Motor neuron (in vitro differentiated cells): ENCODE data around the gene ZCCHC2. TPM values are rescaled to one million over a fixed set of nuclear protein-coding genes. Genes with fewer than 3 reads are reported as not detected.

Source experiments
- ATAC-seq, 8 experiments: fragments of 200-7000 bp; cut with Tn5 transposase; replicated peaks in 6 of 8; 2 replicates each; pipeline ENCODE4 v1.8.0; 2021; ENCODE audit warnings: mild to moderate bottlenecking in 8 of 8, moderate library complexity in 8 of 8
- H3K27ac ChIP-seq, 2 donors: fragments of 250-450 bp; sonication (Bioruptor Pico); 2 replicates each; pipeline ENCODE4 v1.9.0; 2021; ENCODE audit warnings: antibody characterized with exemption in 2 of 2, mild to moderate bottlenecking in 2 of 2, moderate library complexity in 1 of 2
- H3K4me1 ChIP-seq, 2 donors: fragments of 250-450 bp; sonication (Bioruptor Pico); replicated peaks in 1 of 2; 2 replicates each; pipeline ENCODE4 v1.6.1; 2021; ENCODE audit warnings: antibody characterized with exemption in 2 of 2, mild to moderate bottlenecking in 2 of 2, moderate library complexity in 1 of 2
- H3K4me3 ChIP-seq, 5 donors: fragments of 250-450 bp; sonication (Bioruptor Pico); 2 replicates each; pipeline ENCODE4 v1.9.0; 2021; ENCODE audit warnings: antibody characterized with exemption in 5 of 5, mild to moderate bottlenecking in 5 of 5, moderate library complexity in 4 of 5
- WGBS, 10 experiments: fragments of 450-650 bp; shearing (Covaris generic); methylation state at CpG; one replicate each; pipeline ENCODE4 v1.0.0; 2022; 5-methylcytosine and 5-hydroxymethylcytosine counted together
- in situ Hi-C, 9 experiments: fragments of 400-800 bp; cut with MboI; loops; one replicate each; pipeline ENCODE4 v1.15.0; 2021; ENCODE audit warnings: low sequenced_read_pairs in 9 of 9, low pct_unique_long_range_greater_than_20kb in 2 of 9; ENCODE audit not compliant: unreplicated experiment in 9 of 9
- total RNA-seq, 8 experiments: library from RNA; unstranded; fragments of 300-600 nt; gene quantifications; 2 replicates each; pipeline versions ENCODE4 v1.2.3 to v1.2.4, GENCODE V29; 2022

The ZCCHC2 gene
- total RNA-seq: 10 to 100 TPM in 7 of 8 experiments, 1 to 10 TPM in 1; 6.0 to 18.2 (median 12.0) TPM

DNA sequence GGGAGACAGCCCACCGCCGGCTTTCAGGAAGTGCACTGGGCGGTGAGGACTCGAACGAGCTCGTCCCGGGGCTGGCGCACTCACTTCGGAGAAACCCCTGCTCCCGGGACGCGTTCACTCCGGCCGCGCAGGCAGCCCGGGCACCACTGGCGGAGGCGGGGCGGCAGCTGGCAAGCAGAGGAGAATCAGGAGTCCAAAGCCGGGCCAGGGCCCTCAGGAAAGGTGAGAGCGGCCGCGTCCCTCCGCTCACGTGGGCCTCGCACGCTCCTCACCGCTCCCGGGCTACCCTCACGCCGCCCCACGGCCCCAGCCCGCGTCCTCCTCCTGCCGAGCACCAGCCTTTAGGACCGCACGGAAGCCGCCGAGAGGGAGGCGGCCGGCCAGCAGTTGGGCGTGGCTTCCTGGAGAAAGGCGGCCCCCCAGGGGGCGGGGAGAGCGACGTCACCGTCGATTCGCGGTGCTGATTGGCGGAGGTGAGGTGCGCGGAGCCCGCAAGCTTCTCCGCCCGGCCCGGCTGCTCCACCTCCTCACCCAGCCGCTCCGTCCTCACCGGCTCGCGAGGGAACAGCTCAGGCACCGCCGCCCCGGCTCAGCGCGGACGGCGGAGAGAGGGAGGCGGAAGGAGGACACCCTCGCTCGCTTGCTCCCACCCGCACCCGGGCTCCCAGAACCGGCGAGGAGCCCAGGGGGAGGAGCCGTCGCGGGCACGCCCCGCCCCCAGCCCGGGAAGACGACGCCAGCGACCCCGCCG, at the start of gene ZCCHC2:
Gene ZCCHC2 (plus strand): TSS at position 522 of the 751 bp plus-strand sequence. CDS start 400 bp downstream, outside the sequence.
- in situ Hi-C loops: no loop called here
- 1% methylated on average over 13 of the region's 87 CpGs; no CpG with 5 or more reads in 9 of the 10 experiments for WGBS, 10 experiments
- H3K4me1 ChIP-seq: peaks cover 0 to 2% of the 10 kb centered on the region in 2 donors
- peak within 1 kb of the TSS; percentile 54 to 92 (median 73) for H3K4me3 ChIP-seq
- H3K27ac ChIP-seq: peak within 1 kb of the TSS; percentile 82 to 86
- ATAC-seq: peak; percentile 69 to 87 (median 83)

- H3K4me1 ChIP-seq: no peaks in the 10 kb centered on the region
- in situ Hi-C loops: no loop called here
- no peak for ATAC-seq
- no peak overlapping the region for H3K27ac ChIP-seq
- H3K4me3 ChIP-seq: no peak overlapping the region
- 0 to 100% (median 83%) methylated on average over 1 of the region's 1 CpG for WGBS, 10 experiments
Observed at GRCh38 chr18:62479574-62479973, 43.3 kb upstream of the ZCCHC2 start.

DNA sequence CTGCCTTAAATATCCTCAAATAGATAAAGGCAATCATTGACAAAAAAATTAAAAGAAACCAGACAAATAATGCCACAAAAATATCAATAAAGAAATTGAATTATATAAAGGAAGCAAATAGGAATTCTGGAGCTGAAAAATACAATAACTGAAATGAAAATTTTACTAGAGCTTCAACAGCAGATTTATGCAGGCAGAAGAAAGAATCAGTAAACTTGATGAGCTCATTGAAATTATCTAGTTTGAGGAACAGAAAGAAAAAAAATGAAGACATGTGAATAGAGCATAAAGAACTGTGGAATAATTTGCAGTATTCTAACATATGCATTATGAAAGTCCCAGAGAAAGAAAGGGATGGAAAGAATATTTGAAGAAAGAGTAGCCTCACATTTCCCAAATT, 41.9 kb upstream of the ZCCHC2 start:
- in situ Hi-C loops: no loop called here
- no peak overlapping the region for H3K27ac ChIP-seq
- H3K4me3 ChIP-seq: no peak overlapping the region
- ATAC-seq: no peak
- H3K4me1 ChIP-seq: peaks cover 0 to 5% of the 10 kb centered on the region in 2 donors

DNA sequence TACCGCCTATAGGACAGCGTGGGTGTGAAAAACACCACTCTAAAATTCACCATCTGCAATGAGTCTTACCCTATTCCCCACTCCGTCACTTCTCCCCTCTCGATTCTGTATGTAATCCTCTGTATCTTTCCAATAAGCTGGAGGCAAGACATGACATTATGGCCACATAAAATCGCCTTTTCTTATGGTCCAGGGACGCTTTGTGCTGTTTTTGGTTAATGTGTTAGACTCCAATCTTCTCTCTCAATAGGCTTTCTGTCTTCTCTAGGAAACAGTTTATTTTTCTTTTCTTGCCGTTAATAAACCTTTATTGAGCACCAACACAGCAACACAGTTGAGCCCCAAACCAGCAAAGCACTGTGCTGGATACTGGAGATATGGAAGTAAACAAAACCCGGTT, 37.9 kb upstream of the ZCCHC2 start:
- no peak for ATAC-seq
- WGBS, 10 experiments: 48 to 78% (median 69%) methylated on average over 4 to 8 of the region's 8 CpGs; no CpG with 5 or more reads in 1 of the 10 experiments
- in situ Hi-C loops: no loop called here
- Histone ChIP-seq H3K4me3 (no peak overlapping the region), H3K4me1 (peaks cover 0 to 5% of the 10 kb centered on the region in 2 donors), H3K27ac (no peak overlapping the region)

GRCh38 chr18:62485684-62486083, 37.1 kb upstream of the ZCCHC2 start:
- H3K4me3 ChIP-seq: no peak overlapping the region
- ATAC-seq: peak; percentile 68 to 100 (median 94)
- WGBS, 10 experiments: 18 to 35% (median 24%) methylated on average over 3 to 9 of the region's 9 CpGs

GRCh38 chr18:62486290-62486964, 36.4 kb upstream of the ZCCHC2 start:
- peak in 3 of 8 experiments; percentile 17 to 30 (median 26) for ATAC-seq
- in situ Hi-C loops: no loop called here
- 64 to 100% (median 87%) methylated on average over 1 to 3 of the region's 4 CpGs; no CpG with 5 or more reads in 1 of the 10 experiments for WGBS, 10 experiments
- Histone ChIP-seq H3K4me1 (peaks cover 0 to 5% of the 10 kb centered on the region in 2 donors), H3K4me3 (no peak overlapping the region), H3K27ac (no peak overlapping the region)

More at GRCh38 chr18:62485684-62486083, 37.1 kb upstream of the ZCCHC2 start:
- Histone ChIP-seq H3K4me1 (peaks cover 0 to 5% of the 10 kb centered on the region in 2 donors), H3K27ac (no peak overlapping the region)
- in situ Hi-C loops: no loop called here

DNA sequence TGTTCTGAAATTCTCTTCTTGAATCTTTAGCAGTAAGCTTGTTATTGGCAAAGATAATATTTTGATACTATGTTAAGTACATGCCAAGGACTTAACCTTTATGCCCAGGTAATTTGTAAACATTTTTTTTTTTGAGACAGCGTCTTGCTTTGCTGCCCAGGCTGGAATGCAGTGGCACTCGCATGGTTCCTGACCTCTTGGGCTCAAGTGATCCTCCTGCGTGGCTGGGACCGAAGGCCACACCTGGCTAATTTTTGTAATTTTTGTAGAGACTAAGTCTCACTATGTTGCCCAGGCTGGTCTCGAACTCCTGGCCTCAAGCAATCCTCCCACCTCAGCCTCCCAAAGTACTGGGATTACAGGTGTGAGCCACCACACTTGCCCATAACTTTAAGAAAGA, 35.7 kb upstream of the ZCCHC2 start:
- ATAC-seq: no peak

DNA sequence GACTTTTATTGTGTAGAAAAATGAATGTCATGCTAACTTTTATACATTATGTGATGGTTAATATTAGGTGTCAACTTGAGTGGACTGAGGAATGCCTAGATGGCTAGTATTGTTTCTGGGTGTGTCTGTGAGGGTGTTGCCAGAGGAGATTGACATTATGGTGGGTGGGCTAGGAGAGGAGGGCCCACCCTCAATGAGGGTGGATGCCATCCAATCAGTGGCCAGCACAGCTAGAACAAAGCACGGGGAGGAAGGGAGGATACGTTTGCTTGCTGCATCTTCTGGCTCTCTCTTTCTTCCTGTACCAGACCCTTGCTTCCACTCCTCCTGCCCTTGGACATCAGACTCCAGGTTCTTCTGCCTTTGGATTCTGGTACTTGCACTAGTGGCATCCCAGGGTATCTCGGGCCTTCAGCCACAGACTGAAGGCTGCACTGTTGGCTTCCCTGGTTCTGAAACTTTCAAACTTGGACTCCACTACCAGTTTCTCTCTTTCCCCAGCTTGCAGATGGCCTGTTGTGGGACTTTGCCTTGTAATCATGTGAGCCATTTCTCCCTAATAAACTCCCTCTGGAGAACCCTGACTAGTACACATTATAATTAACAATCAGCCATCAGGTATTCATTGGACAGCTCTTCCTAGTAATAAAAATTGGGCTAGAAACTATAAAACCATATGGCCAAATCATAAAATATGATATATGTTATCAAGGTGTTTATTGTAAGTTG, 31.7 kb upstream of the ZCCHC2 start:
- WGBS, 10 experiments: 8 to 62% (median 34%) methylated on average over 1 to 2 of the region's 3 CpGs; no CpG with 5 or more reads in 6 of the 10 experiments
- in situ Hi-C loops: no loop called here
- no peak overlapping the region for H3K27ac ChIP-seq
- ATAC-seq: no peak
- no peaks in the 10 kb centered on the region for H3K4me1 ChIP-seq
- H3K4me3 ChIP-seq: no peak overlapping the region

More for the DNA sequence above, 35.7 kb upstream of the ZCCHC2 start:
- WGBS, 10 experiments: 77 to 100% (median 95%) methylated on average over 1 to 5 of the region's 5 CpGs; no CpG with 5 or more reads in 2 of the 10 experiments
- Histone ChIP-seq H3K4me1 (peaks cover 0 to 5% of the 10 kb centered on the region in 2 donors), H3K4me3 (no peak overlapping the region), H3K27ac (no peak overlapping the region)
- in situ Hi-C loops: no loop called here

- Histone ChIP-seq H3K4me1 (no peaks in the 10 kb centered on the region), H3K27ac (no peak overlapping the region), H3K4me3 (no peak overlapping the region)
- 75 to 100% (median 92%) methylated on average over 1 to 14 of the region's 17 CpGs; no CpG with 5 or more reads in 1 of the 10 experiments for WGBS, 10 experiments
- in situ Hi-C loops: no loop called here
- no peak for ATAC-seq
Observed at GRCh38 chr18:62493033-62493862, 29.6 kb upstream of the ZCCHC2 start.

GRCh38 chr18:62494764-62495163, 28.1 kb upstream of the ZCCHC2 start:
- in situ Hi-C loops: no loop called here
- WGBS, 10 experiments: 13 to 100% (median 82%) methylated on average over 1 to 3 of the region's 3 CpGs
- no peaks in the 10 kb centered on the region for H3K4me1 ChIP-seq
- peak in 1 of 8 experiments; percentile 29 for ATAC-seq
- no peak overlapping the region for H3K4me3 ChIP-seq
- no peak overlapping the region for H3K27ac ChIP-seq

DNA sequence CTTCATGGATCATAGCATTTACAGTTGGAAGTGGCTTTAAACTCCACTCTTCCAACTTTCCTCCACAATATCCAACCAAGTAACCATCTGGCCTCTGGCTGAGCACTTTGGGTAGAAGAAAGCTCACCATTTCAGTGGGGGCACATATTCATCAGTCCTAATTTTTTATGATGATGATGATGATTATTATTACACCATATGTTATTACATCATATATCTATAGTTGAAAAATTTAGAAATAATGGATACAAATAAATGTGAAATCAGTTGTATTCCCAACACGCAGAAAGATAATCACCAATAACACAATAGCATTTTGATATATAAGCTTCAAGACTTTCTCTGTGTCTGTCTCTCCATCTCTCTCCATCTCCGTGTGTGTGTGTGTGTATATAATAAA, 26.6 kb upstream of the ZCCHC2 start:
- no peak overlapping the region for H3K4me3 ChIP-seq
- ATAC-seq: no peak
- 71 to 100% (median 94%) methylated on average over 1 to 2 of the region's 2 CpGs; no CpG with 5 or more reads in 4 of the 10 experiments for WGBS, 10 experiments
- no peaks in the 10 kb centered on the region for H3K4me1 ChIP-seq
- in situ Hi-C loops: no loop called here
- no peak overlapping the region for H3K27ac ChIP-seq

GRCh38 chr18:62497190-62497772, 25.5 kb upstream of the ZCCHC2 start:
- Histone ChIP-seq H3K4me1 (no peaks in the 10 kb centered on the region), H3K27ac (no peak overlapping the region), H3K4me3 (no peak overlapping the region)
- in situ Hi-C loops: no loop called here
- peak in 3 of 8 experiments; percentile 27 to 61 (median 56) for ATAC-seq
- WGBS, 10 experiments: 3 to 90% (median 82%) methylated on average over 1 to 7 of the region's 13 CpGs; no CpG with 5 or more reads in 2 of the 10 experiments
